Measurements from ENCODE around the gene EXOC4. TPM values are rescaled to one million over a fixed set of nuclear protein-coding genes. Genes with fewer than 3 reads are reported as not detected.
"Not testable (repeated sequence)": the region's sequence is repeated elsewhere in the genome, so short reads cannot be mapped to it uniquely, and the experiment has no call there.

EXOC4 gene
- total and polyA plus RNA-seq, 2 donors (not counting 3 experiments of a cell fraction or from before 2014, with no cell fraction given): 20.3 to 73.1 TPM

DNA sequence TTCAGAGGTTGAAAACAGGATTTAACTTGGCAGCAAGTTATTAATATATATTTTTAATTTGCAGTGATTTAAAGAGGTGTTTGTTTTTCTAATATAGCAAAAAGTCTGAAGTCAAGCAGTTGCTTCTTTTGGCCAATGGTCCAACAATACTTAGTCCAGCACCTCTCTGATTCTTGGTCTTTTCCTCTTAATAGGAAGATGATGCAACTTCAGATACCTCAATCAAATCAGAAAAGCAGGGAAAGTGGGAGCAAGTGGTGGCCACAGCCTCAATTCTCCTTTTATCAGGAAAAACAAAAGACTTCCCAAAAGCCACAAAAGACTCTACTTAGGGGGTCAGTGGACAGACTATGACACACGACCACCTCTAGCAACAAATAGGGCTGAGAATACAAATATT lies 740.7 kb downstream of the EXOC4 start:
- intact Hi-C loops (cut with micrococcal nuclease): loop anchor here (5.0 kb wide), 1 partner anchor 431 kb away; no protein-coding TSS in a partner anchor
- Histone ChIP-seq H2AFZ (ENCODE audit: low read depth, low read length) (no peak overlapping the region), H3K27me3 (ENCODE audit: control insufficient read depth in 2 of 2, insufficient read depth in 2 of 2, low read length in 2 of 2) (no peaks in the 10 kb centered on the region), H3K9ac (replicated peaks; ENCODE audit: extremely low read depth, insufficient read depth, low read length) (no peak overlapping the region), H3K4me2 (ENCODE audit: insufficient read depth, low read length) (no peak overlapping the region), H3K79me2 (ENCODE audit: control insufficient read depth, insufficient read depth, low read length) (no peaks in the 10 kb centered on the region), H3K27ac (ENCODE audit: insufficient read depth, low read depth, low read length) (no peak overlapping the region), H3K9me1 (replicated peaks; ENCODE audit: control insufficient read depth, extremely low read depth, insufficient read depth, low read length) (no peaks in the 10 kb centered on the region), H3K9me3 (replicated peaks; ENCODE audit: control insufficient read depth, insufficient read depth, low read length) (no peaks in the 10 kb centered on the region), H4K20me1 (replicated peaks; ENCODE audit: control insufficient read depth, extremely low read depth, insufficient read depth, low read length) (no peaks in the 10 kb centered on the region), H3K4me3 (replicated peaks in 1 of 3; ENCODE audit: insufficient read depth in 1 of 3, low read depth in 1 of 3, low read length in 3 of 3) (no peak overlapping the region), H3K36me3 (ENCODE audit: control insufficient read depth in 2 of 2, extremely low read depth in 1 of 2, insufficient read depth in 2 of 2, low read length in 2 of 2) (no peaks in the 10 kb centered on the region), H3K4me1 (ENCODE audit: control insufficient read depth, extremely low read depth, insufficient read depth, low read length) (no peaks in the 10 kb centered on the region)
- no peak for DNase-seq (ENCODE audit: low read depth, low spot score)
- dilution Hi-C loops (cut with MboI; ENCODE audit: extremely low pct_ligation_motif_present, low sequenced_read_pairs): no loop called here
- CTCF ChIA-PET: interaction anchor here (1.6 kb wide), 1 partner anchor 11 kb away, joined by 3 read pairs; no protein-coding TSS in a partner anchor
- TF ChIP-seq POLR2A (IDR thresholded peaks at IDR 0.05; ENCODE audit: low read depth, low read length) (no peak), MYC (IDR thresholded peaks at IDR 0.05; ENCODE audit: low read depth, low read length) (no peak), EZH2 (IDR thresholded peaks at IDR 0.05; ENCODE audit: borderline replicate concordance, low read depth, low read length, severe bottlenecking) (no peak), FOS (IDR thresholded peaks at IDR 0.05; ENCODE audit: borderline replicate concordance, insufficient read depth, low read length) (no peak), JUN (IDR thresholded peaks at IDR 0.05; ENCODE audit: borderline replicate concordance, insufficient read depth, insufficient read length, low read depth) (no peak), POLR2AphosphoS5 (IDR thresholded peaks at IDR 0.05; ENCODE audit: insufficient read depth, low read depth, low read length) (no peak), GATA2 (IDR thresholded peaks at IDR 0.05; ENCODE audit: insufficient read depth, insufficient read length, low read depth, low read length) (no peak)
- TF ChIP-seq, protein P1, sequence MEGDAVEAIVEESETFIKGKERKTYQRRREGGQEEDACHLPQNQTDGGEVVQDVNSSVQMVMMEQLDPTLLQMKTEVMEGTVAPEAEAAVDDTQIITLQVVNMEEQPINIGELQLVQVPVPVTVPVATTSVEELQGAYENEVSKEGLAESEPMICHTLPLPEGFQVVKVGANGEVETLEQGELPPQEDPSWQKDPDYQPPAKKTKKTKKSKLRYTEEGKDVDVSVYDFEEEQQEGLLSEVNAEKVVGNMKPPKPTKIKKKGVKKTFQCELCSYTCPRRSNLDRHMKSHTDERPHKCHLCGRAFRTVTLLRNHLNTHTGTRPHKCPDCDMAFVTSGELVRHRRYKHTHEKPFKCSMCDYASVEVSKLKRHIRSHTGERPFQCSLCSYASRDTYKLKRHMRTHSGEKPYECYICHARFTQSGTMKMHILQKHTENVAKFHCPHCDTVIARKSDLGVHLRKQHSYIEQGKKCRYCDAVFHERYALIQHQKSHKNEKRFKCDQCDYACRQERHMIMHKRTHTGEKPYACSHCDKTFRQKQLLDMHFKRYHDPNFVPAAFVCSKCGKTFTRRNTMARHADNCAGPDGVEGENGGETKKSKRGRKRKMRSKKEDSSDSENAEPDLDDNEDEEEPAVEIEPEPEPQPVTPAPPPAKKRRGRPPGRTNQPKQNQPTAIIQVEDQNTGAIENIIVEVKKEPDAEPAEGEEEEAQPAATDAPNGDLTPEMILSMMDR (IDR thresholded peaks at IDR 0.05; ENCODE audit: extremely low read depth in 1 of 2, insufficient read depth in 1 of 2, low read depth in 1 of 2, low read length in 2 of 2): no peak
- TF ChIP-seq, protein P2, sequence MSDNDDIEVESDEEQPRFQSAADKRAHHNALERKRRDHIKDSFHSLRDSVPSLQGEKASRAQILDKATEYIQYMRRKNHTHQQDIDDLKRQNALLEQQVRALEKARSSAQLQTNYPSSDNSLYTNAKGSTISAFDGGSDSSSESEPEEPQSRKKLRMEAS (IDR thresholded peaks at IDR 0.05; ENCODE audit: insufficient read depth, insufficient read length): no peak
- no TSS peak for BruUV-seq (replicated peaks)
- FAIRE-seq: no peak
- POLR2A ChIA-PET: no interaction called here

DNA sequence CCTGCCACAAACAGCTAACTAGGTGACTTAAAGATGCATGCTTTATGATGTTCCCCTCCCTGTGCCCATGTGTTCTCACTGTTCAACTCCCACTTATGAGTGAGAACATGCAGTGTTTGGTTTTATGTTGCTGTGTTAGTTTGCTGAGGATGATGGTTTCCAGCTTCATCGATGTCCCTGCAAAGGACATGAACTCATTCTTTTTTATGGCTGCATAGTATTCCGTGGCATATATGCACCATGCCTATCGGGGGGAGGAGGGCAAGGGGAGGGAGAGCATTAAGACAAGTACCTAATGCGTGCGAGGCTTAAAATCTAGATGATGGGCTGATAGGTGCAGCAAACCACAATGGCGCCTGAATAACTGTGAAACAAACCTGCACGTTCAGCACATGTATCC lies 741.2 kb downstream of the EXOC4 start:
- H3K79me2 ChIP-seq (ENCODE audit: control insufficient read depth, insufficient read depth, low read length); H3K27ac ChIP-seq (ENCODE audit: insufficient read depth, low read depth, low read length); H3K9ac ChIP-seq (replicated peaks; ENCODE audit: extremely low read depth, insufficient read depth, low read length); dilution Hi-C loops (cut with MboI; ENCODE audit: extremely low pct_ligation_motif_present, low sequenced_read_pairs); H2AFZ ChIP-seq (ENCODE audit: low read depth, low read length); H3K27me3 ChIP-seq (ENCODE audit: control insufficient read depth in 2 of 2, insufficient read depth in 2 of 2, low read length in 2 of 2); DNase-seq (ENCODE audit: low read depth, low spot score); H3K9me3 ChIP-seq (replicated peaks; ENCODE audit: control insufficient read depth, insufficient read depth, low read length); H3K4me1 ChIP-seq (ENCODE audit: control insufficient read depth, extremely low read depth, insufficient read depth, low read length); H3K4me2 ChIP-seq (ENCODE audit: insufficient read depth, low read length); FAIRE-seq; H3K9me1 ChIP-seq (replicated peaks; ENCODE audit: control insufficient read depth, extremely low read depth, insufficient read depth, low read length); H3K36me3 ChIP-seq (ENCODE audit: control insufficient read depth in 2 of 2, extremely low read depth in 1 of 2, insufficient read depth in 2 of 2, low read length in 2 of 2); POLR2A ChIA-PET; H4K20me1 ChIP-seq (replicated peaks; ENCODE audit: control insufficient read depth, extremely low read depth, insufficient read depth, low read length); BruUV-seq (replicated peaks); H3K4me3 ChIP-seq (replicated peaks in 1 of 3; ENCODE audit: insufficient read depth in 1 of 3, low read depth in 1 of 3, low read length in 3 of 3): not testable (repeated sequence)
- CTCF ChIA-PET: interaction anchor here (1.6 kb wide), 1 partner anchor 10 kb away, joined by 3 read pairs; no protein-coding TSS in a partner anchor
- intact Hi-C loops (cut with micrococcal nuclease): loop anchor here (5.0 kb wide), 1 partner anchor 432 kb away; no protein-coding TSS in a partner anchor
